Measurements from ENCODE around the gene PML.
A peak's percentile ranks its signal among the peaks of the same experiment; 100 is the strongest.
"Not testable (repeated sequence)": the region's sequence is repeated elsewhere in the genome, so short reads cannot be mapped to it uniquely, and the experiment has no call there.

The PML gene

GRCh38 chr15:73957276-73957675, 37.2 kb upstream of the PML start:
- DNase-seq (ENCODE audit: low read depth in 4 of 4, low spot score in 1 of 4) = no peak

- DNase-seq (ENCODE audit: low read depth in 4 of 4, low spot score in 1 of 4) = no peak
Observed at GRCh38 chr15:73957785-73958184, 36.7 kb upstream of the PML start.

GRCh38 chr15:73959012-73959581, 35.4 kb upstream of the PML start:
- DNase-seq (ENCODE audit: low read depth in 4 of 4, low spot score in 1 of 4) = no peak

- no peak for DNase-seq (ENCODE audit: low read depth in 4 of 4, low spot score in 1 of 4)
Observed at GRCh38 chr15:73959801-73960200, 34.7 kb upstream of the PML start.

GRCh38 chr15:73960472-73961070, 33.9 kb upstream of the PML start:
- DNase-seq (ENCODE audit: low read depth in 4 of 4, low spot score in 1 of 4) = not testable (repeated sequence)

GRCh38 chr15:73962433-73962832, 32.1 kb upstream of the PML start:
- DNase-seq (ENCODE audit: low read depth in 4 of 4, low spot score in 1 of 4) = no peak

GRCh38 chr15:73964736-73965093, 29.8 kb upstream of the PML start:
- DNase-seq (ENCODE audit: low read depth in 4 of 4, low spot score in 1 of 4) = peak; percentile 64 to 89 (median 74)

- DNase-seq (ENCODE audit: low read depth in 4 of 4, low spot score in 1 of 4) = peak in 2 of 4 experiments; percentile 49 to 56
Observed at GRCh38 chr15:73965094-73965757, 29.3 kb upstream of the PML start.

- no peak for DNase-seq (ENCODE audit: low read depth in 4 of 4, low spot score in 1 of 4)
Observed at GRCh38 chr15:73965758-73966113, 28.8 kb upstream of the PML start.

GRCh38 chr15:73968461-73968860, 26.1 kb upstream of the PML start:
- DNase-seq (ENCODE audit: low read depth in 4 of 4, low spot score in 1 of 4) = no peak

- no peak for DNase-seq (ENCODE audit: low read depth in 4 of 4, low spot score in 1 of 4)
Observed at GRCh38 chr15:73969151-73969759, 25.3 kb upstream of the PML start.

- DNase-seq (ENCODE audit: low read depth in 4 of 4, low spot score in 1 of 4) = peak; percentile 54 to 77 (median 64)
Observed at GRCh38 chr15:73972984-73973682, 21.4 kb upstream of the PML start.

GRCh38 chr15:73973683-73974200, 20.8 kb upstream of the PML start:
- DNase-seq (ENCODE audit: low read depth in 4 of 4, low spot score in 1 of 4) = not testable (repeated sequence)

- DNase-seq (ENCODE audit: low read depth in 4 of 4, low spot score in 1 of 4) = not testable (repeated sequence)
Observed at GRCh38 chr15:73975440-73976125, 18.9 kb upstream of the PML start.

- no peak for DNase-seq (ENCODE audit: low read depth in 4 of 4, low spot score in 1 of 4)
Observed at GRCh38 chr15:73978896-73979295, 15.6 kb upstream of the PML start.

GRCh38 chr15:73979636-73980035, 14.9 kb upstream of the PML start:
- DNase-seq (ENCODE audit: low read depth in 4 of 4, low spot score in 1 of 4) = no peak

- DNase-seq (ENCODE audit: low read depth in 4 of 4, low spot score in 1 of 4) = no peak
Observed at GRCh38 chr15:73981761-73982221, 12.7 kb upstream of the PML start.

GRCh38 chr15:73982222-73982962, 12.1 kb upstream of the PML start:
- no peak for DNase-seq (ENCODE audit: low read depth in 4 of 4, low spot score in 1 of 4)

- no peak for DNase-seq (ENCODE audit: low read depth in 4 of 4, low spot score in 1 of 4)
Observed at GRCh38 chr15:73983211-73983727, 11.2 kb upstream of the PML start.

GRCh38 chr15:73983773-73984172, 10.7 kb upstream of the PML start:
- no peak for DNase-seq (ENCODE audit: low read depth in 4 of 4, low spot score in 1 of 4)

All from stimulated activated CD4-positive, alpha-beta T cell treated with anti-CD3 and anti-CD28 coated beads, Interleukin-1b, Interleukin-23, amount 100 ng/mL, for 24 hours (primary cell).